Suprapubic skin (tissue), 4 donors: Measurements from ENCODE around the gene C18orf63.

Experiments
- CTCF ChIP-seq, 2 donors: fragments of 200-600 bp in 1 of 2; fragments of 450-650 bp in 1 of 2; sonication (generic) in 1 of 2; IDR thresholded peaks; one replicate each; pipeline ENCODE4 v1.5.1; 2016 to 2019; ENCODE audit warnings: antibody characterized with exemption in 2 of 2, mild to moderate bottlenecking in 1 of 2, moderate library complexity in 1 of 2
- EP300 ChIP-seq: sonication (generic); formaldehyde crosslinking; IDR thresholded peaks from one replicate; pipeline ENCODE4 v1.6.1; 2017; ENCODE audit warnings: antibody characterized with exemption
- POLR2A ChIP-seq, 2 donors: fragments of 450-650 bp; IDR thresholded peaks; one replicate each; pipeline ENCODE4 v1.6.1; 2017; ENCODE audit warnings: antibody characterized with exemption in 2 of 2, mild to moderate bottlenecking in 2 of 2, moderate library complexity in 2 of 2
- POLR2AphosphoS5 ChIP-seq, 3 donors: sonication (generic); formaldehyde crosslinking; IDR thresholded peaks; one replicate each; pipeline ENCODE4 v1.6.1; 2017; ENCODE audit warnings: antibody characterized with exemption in 3 of 3

GRCh38 chr18:74389991-74390390, 74.4 kb downstream of the C18orf63 start:
- TF ChIP-seq CTCF (IDR thresholded peaks at IDR 0.05) (no peak), EP300 (no peak), POLR2A (IDR thresholded peaks at IDR 0.05) (no peak), POLR2AphosphoS5 (IDR thresholded peaks at IDR 0.05) (no peak)
